MG63 (cell line): ENCODE results near the gene CACNA1D. TPM values are rescaled to one million over a fixed set of nuclear protein-coding genes. Genes with fewer than 3 reads are reported as not detected.

ENCODE experiments used
- DNase-seq: peaks from one replicate; pipeline ENCODE4 v3.0.0-alpha.2; 2020
- H3K27me3 ChIP-seq: fragments of 250-450 bp; sonication (Bioruptor Pico); 2 replicates; pipeline ENCODE4 v1.5.1; 2020; ENCODE audit warnings: mild to moderate bottlenecking, moderate library complexity
- H3K36me3 ChIP-seq: fragments of 250-450 bp; sonication (Bioruptor Pico); 2 replicates; pipeline ENCODE4 v1.5.1; 2020; ENCODE audit warnings: mild to moderate bottlenecking, moderate library complexity
- H3K4me3 ChIP-seq: fragments of 250-450 bp; sonication (Bioruptor Pico); 2 replicates; pipeline ENCODE4 v1.5.1; 2020; ENCODE audit warnings: mild to moderate bottlenecking, moderate library complexity
- H3K9me3 ChIP-seq: fragments of 250-450 bp; sonication (Bioruptor Pico); 2 replicates; pipeline ENCODE4 v1.5.1; 2020; ENCODE audit warnings: mild to moderate bottlenecking, moderate library complexity
- total RNA-seq: library from RNA; depleted of rRNA; stranded (reverse); fragments of >200 nt; shearing (Covaris generic); gene quantifications from 2 replicates; pipeline ENCODE4 v1.2.3, GENCODE V29; 2014; ENCODE audit warnings: low replicate concordance

CACNA1D gene
- total RNA-seq, 1 experiment from 2014 or later, result not detected

DNA sequence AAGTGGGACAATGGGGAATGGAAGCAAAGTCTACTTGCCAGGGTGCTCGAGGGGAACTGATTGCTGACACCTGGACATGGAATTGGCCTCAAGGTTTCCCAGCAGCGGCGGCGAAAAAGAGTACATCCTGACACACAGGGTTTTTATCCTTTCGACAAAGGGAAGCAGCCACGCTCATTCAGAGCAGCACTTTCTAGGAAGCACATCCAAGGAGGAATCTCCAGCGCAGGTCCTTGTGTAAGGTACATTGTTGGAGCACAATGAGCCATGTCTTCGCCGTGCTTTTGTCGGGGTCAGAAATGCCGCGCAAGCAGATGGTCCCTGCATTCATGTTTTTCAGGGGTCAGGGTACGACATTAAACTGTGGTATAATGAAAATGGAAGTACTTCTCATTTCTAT, 16.8 kb downstream of the CACNA1D start:
- no peaks in the 10 kb centered on the region for H3K27me3 ChIP-seq
- H3K9me3 ChIP-seq, result no peaks in the 10 kb centered on the region
- no peaks in the 10 kb centered on the region for H3K36me3 ChIP-seq
- no peak for DNase-seq
- H3K4me3 ChIP-seq, result no peak overlapping the region

DNA sequence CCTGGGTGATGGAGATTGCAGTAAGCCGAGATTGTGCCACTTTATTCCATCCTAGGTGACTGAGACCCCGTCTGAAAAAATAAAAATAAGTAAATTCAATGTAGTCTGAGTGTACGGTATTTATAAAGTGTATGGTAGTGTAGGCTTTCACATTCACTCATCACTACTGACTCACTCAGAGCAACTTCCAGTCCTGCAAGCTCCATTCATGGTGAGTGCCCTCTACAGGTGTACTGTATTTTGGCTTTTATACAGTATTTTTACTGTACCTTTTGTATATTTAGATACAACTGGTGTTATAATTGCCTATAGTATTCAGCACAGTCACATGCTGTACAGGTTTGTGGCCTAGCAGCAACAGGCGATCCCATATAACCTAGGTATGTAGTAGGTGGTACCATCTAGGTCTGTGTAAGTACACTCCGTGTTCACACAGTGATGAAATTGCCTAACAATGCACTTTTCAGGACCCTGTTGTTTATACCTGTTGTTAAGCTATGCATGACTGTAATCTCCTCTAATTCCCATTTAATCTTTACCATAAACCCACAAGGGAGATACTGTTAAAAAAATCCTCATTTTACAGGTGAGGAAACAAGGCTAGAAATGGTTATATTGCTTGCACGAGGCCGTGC, 19.3 kb downstream of the CACNA1D start:
- Histone ChIP-seq H3K27me3 (no peaks in the 10 kb centered on the region), H3K9me3 (no peaks in the 10 kb centered on the region), H3K36me3 (no peaks in the 10 kb centered on the region), H3K4me3 (no peak overlapping the region)
- DNase-seq, result no peak

DNA sequence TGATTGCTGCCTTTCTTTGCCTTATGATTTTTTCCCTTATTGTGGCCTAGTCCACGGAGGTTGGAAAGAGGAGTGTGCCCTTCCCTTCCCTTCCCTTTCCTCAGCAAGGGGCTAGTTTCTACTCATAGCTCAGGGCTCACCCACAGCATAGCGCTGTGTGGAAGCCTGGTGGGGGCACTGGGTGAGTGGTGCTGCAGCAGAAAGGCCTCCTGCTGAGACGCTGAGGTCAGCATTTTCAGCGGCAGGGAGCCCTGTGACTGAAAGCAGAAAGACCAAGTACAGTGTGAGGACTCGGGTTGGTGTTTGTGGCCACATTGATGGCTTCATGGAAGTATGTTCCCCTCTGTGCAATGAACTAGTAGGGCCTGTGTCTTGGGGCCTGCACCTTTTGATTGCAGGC, 21.9 kb downstream of the CACNA1D start:
- no peaks in the 10 kb centered on the region for H3K9me3 ChIP-seq
- DNase-seq, result no peak
- H3K27me3 ChIP-seq, result no peaks in the 10 kb centered on the region
- no peaks in the 10 kb centered on the region for H3K36me3 ChIP-seq
- no peak overlapping the region for H3K4me3 ChIP-seq

DNA sequence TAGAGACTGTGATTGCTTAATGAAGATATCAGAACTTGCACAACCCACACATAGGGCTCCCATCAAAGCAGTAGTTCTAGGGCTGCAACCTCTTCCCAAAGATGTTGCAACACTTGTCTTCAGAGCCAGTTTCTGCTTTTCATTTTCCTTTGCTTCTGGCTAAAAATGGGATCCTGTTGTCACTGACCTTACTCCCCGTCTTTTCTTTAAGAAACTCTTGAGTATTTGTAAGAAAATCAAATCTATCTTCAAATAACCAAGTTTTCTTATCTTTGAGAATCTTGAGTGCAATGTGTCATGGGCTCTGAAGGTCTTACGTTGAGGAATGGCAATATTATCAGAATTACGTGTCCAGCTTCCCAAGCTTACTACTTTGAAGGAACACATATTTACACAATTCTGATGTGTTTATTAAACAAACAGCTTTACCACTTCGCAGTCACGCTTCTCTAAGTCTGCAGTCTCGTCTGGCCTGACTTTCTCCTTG, 24.1 kb downstream of the CACNA1D start:
- H3K9me3 ChIP-seq, result no peaks in the 10 kb centered on the region
- no peak for DNase-seq
- H3K4me3 ChIP-seq, result no peak overlapping the region
- no peaks in the 10 kb centered on the region for H3K36me3 ChIP-seq
- no peaks in the 10 kb centered on the region for H3K27me3 ChIP-seq

DNA sequence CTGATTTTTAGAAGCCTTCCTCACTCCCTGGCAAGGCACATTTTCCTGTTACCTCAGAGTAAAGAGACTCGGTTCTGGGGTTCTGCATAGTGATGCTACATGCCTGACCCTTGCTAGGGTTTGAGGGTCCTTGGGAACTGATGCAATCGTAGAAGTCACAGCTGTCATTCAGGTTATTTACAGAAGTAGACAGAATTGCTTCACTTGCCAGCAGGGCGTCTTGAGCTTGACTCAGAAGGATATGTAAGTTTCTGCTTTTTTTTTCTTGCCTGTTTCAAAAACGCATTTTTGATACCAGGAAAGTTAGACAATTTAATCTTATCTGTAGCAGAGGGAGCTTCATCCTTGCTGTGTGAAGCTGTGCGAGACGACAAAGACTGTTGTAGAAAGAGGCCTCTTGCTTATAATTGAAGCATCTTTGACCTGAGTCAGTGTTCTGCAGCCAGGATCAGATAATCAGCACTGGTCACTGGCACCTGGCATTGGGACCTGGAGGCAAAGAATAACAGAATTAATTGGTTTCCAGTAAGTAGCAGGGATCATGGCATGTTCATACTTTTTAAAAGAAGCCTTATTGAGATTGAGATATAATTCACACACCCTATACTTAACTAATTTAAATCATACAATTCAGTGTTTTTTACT, 24.8 kb downstream of the CACNA1D start:
- no peak for DNase-seq
- Histone ChIP-seq H3K36me3 (no peaks in the 10 kb centered on the region), H3K27me3 (no peaks in the 10 kb centered on the region)

DNA sequence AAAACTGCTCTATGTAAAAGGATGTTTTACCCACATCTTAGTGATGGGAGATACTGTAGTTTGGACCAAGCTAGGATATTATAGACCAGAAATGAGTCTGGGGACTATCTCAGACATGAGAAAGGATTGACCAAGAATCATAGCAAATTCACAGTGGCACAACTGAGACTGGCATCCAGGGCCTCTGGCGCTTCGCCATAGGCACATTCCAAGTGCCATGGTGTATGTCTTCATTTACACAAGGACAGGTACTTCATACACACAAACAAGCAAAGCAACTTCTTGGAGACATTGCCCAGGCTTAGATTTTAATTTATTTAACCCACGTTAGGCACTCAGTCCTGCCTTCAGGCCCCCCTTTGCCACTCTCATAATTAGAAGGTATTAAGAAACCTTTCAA, 28.9 kb downstream of the CACNA1D start:
- Histone ChIP-seq H3K9me3 (no peaks in the 10 kb centered on the region), H3K27me3 (no peaks in the 10 kb centered on the region), H3K36me3 (no peaks in the 10 kb centered on the region), H3K4me3 (no peak overlapping the region)
- no peak for DNase-seq

More for the DNA sequence above, 24.8 kb downstream of the CACNA1D start:
- no peak overlapping the region for H3K4me3 ChIP-seq
- no peaks in the 10 kb centered on the region for H3K9me3 ChIP-seq

DNA sequence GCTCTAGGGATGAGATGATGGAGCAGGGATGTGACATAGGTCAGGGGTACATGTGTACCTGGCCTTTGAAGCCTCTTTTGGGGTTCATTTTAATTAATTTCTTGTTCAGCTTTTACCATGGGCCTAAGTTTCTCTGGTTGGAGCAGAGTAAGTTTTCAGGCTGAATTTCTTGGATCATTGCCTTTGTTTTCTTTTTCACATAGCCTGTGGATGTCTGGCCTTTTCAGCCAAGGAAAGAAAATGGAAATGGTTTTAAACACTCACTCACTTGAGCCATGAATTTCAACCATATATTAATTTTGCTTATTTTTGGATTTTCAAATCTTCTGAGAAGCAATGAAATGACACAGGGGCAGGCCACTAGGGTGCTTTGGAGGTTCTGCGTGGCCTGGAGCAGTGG, 30.2 kb downstream of the CACNA1D start:
- no peak for DNase-seq
- Histone ChIP-seq H3K9me3 (no peaks in the 10 kb centered on the region), H3K4me3 (no peak overlapping the region), H3K27me3 (no peaks in the 10 kb centered on the region), H3K36me3 (no peaks in the 10 kb centered on the region)

DNA sequence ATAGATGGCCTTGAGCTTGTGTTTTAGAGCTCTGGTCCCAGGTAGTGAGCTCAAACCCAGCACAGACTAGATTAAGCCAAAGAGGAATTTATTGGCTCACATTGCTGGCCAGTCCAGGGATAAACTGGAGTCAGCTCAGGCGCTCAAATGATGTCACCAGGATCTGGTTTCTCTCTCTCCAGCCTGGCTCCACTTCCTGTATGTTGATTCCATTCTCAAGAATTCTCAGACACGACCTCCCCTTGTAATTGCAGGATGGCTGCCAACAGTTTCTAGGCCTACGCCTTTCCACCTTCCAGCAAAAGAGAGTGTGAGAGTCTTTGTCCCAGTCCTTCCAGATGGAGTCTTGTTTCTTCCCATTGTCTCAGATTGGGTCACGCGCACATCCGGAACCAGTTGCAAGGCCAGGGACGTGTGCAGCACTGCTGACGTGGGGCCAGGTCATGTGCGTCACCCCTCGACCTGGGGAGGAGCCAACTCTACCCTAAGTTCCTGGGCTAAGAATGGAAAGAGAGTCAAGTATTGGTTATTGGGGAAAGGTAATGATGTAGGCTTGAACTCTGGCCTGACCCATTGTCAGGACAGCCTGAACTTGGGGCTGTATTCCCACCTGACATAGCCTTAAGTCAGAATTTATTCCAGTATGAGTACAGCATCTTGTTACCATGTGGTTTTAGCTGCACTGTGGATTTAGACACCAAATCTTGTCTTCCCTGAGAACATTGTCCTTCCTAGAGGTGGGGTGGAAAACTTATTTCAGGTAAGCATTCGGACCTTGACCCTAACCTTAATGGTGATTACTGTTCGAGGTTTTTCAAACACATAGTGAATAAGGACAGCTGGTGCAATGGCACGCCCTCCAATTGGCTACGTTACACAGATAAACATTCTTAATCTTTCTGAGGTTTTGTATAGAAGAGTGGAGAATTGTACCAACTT, 31.6 kb downstream of the CACNA1D start:
- Histone ChIP-seq H3K27me3 (no peaks in the 10 kb centered on the region), H3K36me3 (no peaks in the 10 kb centered on the region), H3K4me3 (no peak overlapping the region), H3K9me3 (no peaks in the 10 kb centered on the region)
- DNase-seq, result peak; percentile 10

DNA sequence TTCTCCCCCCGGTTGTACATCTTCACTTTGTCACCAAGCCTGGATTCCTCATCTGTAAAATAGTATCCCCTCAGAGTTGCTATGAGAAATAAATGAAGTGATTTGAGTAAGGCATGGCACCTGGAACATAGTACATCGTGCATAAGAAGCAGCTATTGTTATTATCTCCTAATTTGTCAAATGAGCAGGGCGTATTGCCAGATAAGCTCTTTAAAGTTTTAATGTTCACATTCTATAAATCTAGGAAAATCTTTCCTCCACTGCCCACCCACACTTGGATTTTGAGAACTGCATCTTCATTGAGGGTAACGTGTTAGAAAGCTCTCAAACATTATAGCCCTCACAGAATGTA, 32.3 kb downstream of the CACNA1D start:
- no peaks in the 10 kb centered on the region for H3K36me3 ChIP-seq
- H3K4me3 ChIP-seq, result no peak overlapping the region
- no peaks in the 10 kb centered on the region for H3K27me3 ChIP-seq
- no peaks in the 10 kb centered on the region for H3K9me3 ChIP-seq
- no peak for DNase-seq

DNA sequence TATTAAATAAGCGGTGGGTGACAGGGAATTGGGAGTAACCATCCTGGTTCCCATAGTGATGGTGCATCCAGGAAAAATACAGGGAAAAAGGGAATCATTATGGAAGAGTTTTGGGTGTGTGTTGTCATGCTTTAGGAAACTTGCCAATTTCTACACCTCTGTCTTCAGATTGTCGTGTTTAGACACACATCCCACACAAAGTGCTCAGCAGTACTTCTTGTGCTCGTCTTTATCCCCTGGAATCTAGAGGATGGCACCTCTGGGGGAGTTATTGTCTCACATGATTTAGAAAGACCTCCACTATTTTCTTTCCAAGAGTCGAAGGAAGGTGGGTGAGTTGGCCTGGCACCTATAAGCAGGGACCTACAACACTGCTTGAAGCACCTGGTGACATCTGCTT, 35.8 kb downstream of the CACNA1D start:
- DNase-seq, result no peak

DNA sequence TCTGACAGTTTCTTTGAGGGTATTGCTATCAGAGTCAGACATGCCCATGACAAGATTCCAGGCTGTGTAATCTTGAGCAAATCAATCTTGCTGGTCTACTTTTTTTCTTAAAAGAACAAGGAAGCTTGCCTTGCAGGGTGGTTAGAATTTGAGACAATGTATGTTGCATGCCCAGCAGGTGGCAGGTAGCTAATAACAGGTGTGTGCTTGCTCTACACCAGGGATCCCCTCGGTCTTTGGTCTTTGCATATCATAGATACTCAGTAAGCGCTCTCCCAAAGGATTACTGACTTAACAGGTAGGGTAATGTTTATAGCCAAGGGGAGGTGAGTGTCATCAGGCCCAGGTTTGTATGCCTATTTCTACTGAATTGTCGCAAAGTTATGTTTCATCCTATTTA, 37.3 kb downstream of the CACNA1D start:
- Histone ChIP-seq H3K27me3 (no peaks in the 10 kb centered on the region), H3K4me3 (no peak overlapping the region), H3K9me3 (no peaks in the 10 kb centered on the region), H3K36me3 (no peaks in the 10 kb centered on the region)
- DNase-seq, result no peak

More for the DNA sequence above, 35.8 kb downstream of the CACNA1D start:
- H3K27me3 ChIP-seq, result no peaks in the 10 kb centered on the region
- no peaks in the 10 kb centered on the region for H3K9me3 ChIP-seq
- H3K36me3 ChIP-seq, result no peaks in the 10 kb centered on the region
- H3K4me3 ChIP-seq, result no peak overlapping the region

DNA sequence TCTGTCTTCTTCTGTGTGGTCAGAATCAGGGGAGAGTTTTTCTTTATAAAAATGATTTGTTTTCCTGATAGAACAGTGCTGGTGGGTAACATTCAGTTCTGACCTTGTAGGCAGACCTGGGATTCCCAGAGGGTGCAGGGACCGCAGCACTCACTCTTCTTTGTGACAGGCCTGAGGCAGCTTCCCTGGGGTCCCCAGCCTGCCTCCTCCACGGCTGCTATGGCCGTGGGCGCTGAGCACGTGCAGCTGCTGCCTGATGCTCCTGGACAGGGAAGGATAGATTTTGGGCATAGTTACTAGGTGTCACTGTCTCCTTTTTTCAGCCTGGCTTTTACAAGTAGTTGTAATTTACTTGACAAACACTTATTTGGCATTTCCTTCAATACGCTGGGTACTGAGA, 39.1 kb downstream of the CACNA1D start:
- Histone ChIP-seq H3K27me3 (no peaks in the 10 kb centered on the region), H3K4me3 (no peak overlapping the region), H3K36me3 (no peaks in the 10 kb centered on the region), H3K9me3 (no peaks in the 10 kb centered on the region)
- DNase-seq, result no peak

DNA sequence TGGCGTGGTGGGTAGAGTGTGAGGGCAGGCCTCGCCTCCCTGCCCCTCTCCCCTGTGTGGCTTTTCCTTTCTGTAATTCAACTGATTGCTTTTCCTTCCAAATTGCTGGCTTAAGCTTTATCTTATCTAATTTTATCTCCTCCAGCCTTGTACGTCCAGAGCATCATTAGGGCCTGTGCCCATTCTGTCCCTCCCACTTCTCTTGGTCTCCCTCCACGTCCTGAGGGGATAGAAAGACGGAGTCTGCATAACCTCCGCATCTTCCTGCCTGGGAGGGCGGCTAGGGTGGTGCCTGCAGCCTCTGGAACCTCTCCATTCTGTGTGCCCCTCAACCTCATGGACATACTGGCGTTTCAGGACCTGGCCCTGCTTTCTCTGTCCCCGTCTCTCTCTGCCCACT, 39.8 kb downstream of the CACNA1D start:
- H3K9me3 ChIP-seq, result no peaks in the 10 kb centered on the region

DNA sequence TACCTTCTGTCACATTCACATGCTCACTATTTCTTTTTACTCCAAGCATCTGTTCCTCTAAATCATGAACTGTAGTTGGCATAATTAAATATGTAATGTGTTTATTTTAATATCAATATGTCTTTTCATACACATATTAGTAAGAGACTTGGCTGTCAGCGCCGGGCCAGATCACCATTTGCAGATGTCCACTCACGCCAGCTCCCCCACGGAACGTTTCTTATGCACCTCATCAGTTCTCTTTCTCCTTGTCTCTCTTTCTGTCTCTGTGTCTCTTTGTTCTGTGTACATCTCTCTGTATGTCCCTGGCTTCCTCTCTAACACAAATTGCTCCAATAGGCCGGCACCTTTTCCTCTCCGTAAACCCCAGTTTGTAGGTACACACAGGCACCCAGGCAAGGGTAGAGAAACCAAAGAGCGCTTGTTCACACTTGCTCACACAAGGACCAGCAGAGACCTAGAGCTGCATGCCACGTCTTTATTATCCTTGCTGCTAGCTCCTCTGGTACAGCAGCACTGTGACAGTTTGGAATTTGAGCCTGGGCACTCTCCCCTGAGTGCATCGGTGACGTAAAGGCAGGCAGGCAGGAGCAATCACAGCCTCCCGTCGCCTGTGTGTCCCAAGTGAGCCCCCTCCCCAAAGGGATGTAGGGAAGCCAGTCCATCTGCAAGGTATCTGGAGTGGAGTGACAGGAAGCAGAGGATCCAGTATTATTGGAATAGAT, 40.4 kb downstream of the CACNA1D start:
- Histone ChIP-seq H3K27me3 (no peaks in the 10 kb centered on the region), H3K4me3 (no peak overlapping the region), H3K36me3 (no peaks in the 10 kb centered on the region), H3K9me3 (no peaks in the 10 kb centered on the region)
- no peak for DNase-seq

More for the DNA sequence above, 39.8 kb downstream of the CACNA1D start:
- DNase-seq, result no peak
- Histone ChIP-seq H3K27me3 (no peaks in the 10 kb centered on the region), H3K4me3 (no peak overlapping the region), H3K36me3 (no peaks in the 10 kb centered on the region)

DNA sequence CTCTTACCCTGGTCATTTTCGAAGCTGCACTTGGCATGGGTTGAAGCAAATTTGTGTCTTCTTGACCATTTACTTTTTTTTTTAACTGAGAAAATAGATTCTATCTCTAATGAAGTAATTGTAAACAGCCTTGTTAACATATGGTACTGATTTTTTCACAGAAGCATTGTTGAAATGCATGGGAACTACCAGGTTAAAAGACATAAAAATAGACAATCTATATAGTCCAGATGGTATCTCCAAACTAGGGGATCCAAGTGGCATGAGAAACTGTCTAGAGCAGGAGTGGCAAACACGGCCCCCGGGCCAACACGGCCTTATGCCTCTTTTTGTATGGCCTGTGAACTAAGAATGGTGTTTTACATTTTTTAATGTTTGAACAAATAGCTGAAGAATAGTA, 41.9 kb downstream of the CACNA1D start:
- Histone ChIP-seq H3K27me3 (no peaks in the 10 kb centered on the region), H3K9me3 (no peaks in the 10 kb centered on the region), H3K4me3 (no peak overlapping the region), H3K36me3 (no peaks in the 10 kb centered on the region)
- no peak for DNase-seq

DNA sequence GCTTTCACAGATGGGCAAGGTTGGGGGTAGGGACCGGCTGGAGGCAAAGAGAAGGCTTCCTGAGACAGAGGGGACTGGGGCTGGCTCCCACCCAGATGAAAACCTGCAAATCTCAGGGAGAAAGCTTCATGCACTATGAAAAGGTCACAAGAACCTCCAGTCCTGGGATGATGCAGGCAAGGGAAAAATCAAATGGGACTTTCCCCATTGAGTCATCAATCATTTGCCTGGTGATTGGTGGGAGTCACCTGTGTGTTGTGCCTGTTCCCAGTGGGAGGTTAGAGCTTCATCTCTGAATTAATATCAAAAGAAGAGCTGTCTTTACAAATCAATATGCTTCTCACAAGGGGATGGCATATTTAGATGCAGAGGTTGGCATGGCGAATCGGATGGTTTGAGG, 49.9 kb downstream of the CACNA1D start:
- no peaks in the 10 kb centered on the region for H3K36me3 ChIP-seq
- no peak for DNase-seq
- H3K4me3 ChIP-seq, result no peak overlapping the region
- H3K9me3 ChIP-seq, result no peaks in the 10 kb centered on the region
- no peaks in the 10 kb centered on the region for H3K27me3 ChIP-seq
